HG03565 (cell line): ENCODE results near the gene GALNS.

Experiments used
- ATAC-seq: cut with Tn5 transposase; IDR thresholded peaks from one replicate; pipeline ENCODE4 v1.9.1; 2021; ENCODE audit warnings: mild to moderate bottlenecking, moderate library complexity; ENCODE audit not compliant: unreplicated experiment

GALNS gene

DNA sequence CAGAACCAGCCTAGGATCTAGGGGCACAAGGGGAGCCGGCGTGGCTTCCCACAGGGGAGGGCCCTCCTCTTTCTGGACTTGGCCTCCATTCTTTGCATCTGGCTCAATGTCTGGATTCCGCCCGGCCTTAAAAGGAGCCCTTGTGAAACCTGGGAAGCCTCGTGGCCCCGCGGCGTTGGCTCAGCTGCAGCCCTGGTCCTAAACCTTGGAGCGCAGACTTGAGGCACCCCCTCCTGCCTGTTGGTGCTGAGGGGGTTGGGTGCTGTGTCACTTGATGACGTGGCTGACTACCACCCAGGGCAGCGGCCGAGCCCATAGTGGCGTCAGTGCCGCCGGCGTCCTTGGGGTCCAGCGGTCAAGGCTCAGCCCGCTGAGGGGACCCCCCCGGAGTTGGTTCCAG is 4.6 kb upstream of the GALNS start:
- ATAC-seq = no peak

DNA sequence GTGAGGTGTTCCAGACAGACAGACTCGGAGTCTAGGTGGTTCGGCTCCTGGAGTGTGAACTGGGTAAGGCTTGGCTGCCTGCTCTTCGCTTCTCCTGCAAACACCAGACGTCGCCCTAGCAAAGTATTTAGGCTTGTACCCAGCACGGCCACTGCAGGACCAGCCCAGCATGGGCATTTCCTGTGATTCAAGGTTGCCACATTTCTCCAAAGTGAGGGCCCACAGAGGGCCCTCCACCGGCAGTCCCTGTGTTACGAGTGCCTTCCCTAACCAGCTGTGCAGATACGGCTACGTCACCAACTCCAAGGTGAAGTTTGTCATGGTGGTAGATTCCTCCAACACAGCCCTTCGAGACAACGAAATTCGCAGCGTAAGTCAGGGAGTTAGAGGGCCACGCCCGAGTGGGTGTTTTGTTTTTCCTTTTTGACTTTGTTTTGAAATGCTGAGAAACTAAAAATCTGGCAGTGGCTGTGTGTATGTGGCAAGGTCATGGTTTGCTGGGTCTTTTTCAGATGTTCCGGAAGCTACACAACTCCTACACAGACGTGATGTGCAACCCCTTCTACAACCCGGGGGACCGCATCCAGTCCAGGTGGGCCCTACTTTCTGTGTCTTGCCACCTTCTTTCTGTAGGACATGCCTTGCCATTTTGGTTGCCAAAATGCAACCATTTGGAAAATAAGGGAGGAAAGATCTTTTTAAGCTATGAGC is 2.8 kb upstream of the GALNS start:
- ATAC-seq = no peak

DNA sequence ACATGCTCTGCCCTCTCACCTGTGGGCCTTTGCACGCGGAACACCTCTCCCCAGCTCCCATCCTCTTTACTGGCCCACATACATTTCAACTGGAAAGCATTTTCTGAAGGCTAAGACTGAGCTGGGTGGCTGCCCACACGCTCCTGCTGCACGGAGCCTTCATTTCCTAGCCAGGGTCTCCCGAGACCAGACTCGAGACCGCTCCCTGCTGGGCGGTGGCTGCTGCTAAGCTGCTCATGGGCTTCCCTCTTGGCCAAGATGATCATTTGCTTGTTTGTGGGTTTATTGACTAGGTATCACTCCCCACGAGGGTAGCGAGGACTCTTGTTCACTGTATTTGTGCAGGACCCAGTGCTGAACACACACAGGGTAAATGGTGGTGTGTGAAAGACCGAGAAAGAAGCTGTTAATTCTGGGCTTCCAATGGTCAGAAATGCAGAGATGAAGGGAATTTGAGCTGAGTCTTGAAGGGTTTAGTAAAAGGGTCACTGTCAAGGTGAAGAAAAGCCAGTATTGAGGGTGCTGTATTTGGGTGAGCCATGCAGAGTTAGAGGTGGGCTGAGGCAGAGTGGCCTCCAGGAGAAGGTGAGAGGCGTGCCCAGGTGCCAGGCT is 1.1 kb upstream of the GALNS start:
- ATAC-seq = peak; percentile 39

DNA sequence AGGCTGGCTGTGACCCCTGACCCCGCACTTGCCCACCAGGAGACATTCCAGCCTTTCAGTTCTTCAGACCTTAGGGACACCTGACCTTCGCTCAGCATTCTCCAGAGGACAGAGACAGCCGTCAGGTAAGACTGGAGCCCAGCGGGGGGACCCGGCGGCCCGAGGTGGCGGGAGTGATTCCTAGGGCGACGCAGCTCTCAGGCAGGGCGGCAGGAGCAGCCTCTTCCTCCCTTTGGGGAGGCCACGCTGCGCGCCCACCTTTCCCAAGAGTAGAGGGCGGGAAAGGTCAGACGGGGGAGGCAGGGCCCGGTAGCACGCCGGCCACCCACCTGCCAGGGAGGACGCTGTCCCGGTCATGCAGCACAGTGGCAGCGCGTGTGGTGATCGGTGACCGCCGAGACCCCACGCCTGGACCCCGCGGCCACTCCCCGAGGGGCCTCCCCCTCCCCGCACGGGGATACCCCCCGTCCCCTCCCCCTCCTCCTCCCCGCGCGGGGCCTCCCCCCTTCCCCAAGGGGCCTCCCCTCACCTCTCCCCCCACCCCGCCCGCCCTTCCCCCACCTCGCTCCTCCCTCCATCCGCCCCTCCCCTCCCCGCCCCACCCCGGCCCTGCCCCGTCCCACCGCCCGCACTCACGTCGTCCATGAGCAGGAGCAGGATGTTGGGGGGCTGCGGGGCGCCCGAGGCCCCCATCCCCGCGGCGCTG is 472 bp downstream of the GALNS start:
- no peak for ATAC-seq

DNA sequence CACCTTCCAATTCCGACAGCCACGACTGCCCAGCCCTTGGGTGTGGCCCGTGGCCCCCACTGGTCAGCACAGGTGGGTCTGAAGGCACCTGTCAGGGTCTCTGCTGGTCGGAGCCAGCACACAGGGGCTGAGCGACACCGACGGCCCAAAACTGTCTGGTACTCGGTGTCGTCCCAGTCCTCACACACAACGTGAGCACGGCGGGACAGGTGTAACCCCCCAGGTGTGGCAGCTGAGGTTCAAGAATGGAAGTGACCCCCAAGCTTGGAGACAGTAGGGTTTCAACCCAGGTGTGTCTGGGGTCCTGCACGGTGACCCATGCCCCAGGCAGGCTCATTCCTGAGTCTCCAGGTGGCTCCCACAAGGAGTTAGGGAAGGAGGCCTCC is 1.0 kb downstream of the GALNS start:
- no peak for ATAC-seq

DNA sequence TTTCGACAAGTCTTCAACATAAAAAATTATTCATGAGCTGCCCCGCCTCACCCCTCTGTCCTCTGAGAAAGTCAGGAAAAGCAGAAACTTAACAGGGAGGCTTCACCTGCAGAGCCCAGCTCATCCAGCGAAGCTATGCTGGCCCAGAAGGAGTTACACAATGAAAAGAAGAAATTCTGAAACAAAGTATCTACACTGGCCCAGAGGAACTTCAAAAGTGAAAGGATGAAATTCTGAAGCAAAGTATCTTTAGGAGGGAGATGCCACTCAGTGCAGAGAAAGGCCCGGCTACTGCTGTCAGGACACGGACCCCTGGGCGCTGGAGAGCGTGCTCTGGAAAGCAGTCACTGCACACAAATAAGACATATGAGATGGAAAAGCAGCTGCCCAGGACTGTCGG is 1.6 kb downstream of the GALNS start:
- no peak for ATAC-seq

DNA sequence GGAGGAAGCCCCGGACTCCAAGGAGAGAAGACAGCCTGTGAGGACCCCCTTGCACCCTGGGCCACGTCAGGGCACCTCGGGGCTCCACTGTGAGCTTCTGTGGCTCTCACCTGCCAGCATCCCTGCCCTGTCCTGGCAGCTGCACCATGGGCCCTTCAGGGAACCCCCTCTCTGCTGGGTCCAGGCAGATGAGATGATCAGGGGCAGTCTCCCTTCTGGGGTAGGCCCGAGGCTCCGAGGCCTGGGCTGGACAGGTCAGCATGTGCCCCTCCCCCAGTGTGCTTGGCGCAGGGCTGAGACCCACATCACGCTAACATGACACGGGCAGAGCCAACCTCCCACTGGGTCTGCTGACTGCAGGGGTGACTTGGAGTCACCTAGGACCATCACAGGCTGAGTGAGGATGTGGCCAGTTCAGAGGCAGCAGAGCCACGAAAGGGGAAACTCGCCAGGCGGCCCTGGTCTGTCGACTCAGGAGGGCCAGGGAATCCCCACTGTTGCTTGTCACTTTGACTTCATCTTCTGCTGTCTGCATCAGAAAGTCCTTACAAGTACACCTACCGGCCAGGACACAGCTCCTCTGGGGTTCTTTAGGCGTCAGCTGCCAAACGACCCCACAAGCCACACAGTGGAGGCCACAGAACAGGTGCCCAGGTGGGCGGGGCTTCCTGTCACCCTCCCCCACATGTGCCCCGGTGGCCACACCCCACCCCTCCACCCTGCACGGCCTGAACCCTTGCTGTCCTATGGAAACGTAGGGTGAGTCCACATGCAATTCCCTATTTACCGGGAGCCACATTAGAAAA is 2.2 kb downstream of the GALNS start:
- no peak for ATAC-seq

DNA sequence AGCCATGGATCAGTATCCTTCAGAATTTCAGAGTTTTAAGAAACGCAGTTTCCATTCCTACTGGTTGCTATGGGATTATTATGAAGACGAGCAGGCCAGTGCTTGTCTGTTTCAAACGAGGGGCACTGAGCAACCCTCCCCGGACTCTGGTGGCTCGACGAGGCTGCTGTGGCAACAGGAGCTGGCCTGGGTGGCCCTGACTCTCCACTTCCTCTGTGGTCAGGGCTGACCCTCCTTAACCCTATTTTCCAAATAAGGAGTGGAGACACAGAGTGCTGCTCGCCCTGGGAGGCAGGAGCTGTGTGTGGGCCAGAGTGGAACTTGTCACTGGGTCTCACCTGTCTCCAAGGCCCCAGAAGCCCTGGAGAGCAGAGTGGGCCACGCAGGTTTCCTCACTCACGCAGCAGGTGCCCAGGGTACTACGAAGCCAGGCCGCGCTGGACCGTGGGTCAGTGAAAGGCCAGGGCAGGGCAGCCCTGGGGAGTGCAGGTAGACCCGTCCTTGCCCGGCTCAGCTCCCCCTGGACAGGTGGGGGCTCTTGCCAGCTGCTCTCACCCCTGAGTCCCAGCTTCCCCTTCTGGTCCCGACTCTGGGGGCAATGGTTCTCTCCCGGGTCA is 3.3 kb downstream of the GALNS start:
- no peak for ATAC-seq

DNA sequence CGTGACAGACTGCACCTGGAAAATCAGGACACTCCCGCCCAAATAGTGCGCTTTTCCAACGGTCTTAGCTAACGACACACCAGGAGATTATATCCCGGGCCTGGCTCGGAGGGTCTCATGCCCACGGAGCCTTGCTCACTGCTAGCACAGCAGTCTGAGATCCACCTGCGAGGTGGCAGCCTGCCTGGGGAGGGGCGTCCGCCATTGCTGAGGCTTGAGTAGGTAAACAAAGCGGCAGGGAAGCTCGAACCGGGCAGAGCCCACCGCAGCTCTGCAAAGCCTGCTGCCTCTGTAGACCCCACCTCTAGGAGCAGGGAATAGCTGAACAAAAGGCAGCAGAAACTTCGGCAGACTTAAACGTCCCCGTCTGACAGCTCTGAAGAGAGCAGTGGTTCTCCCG is 5.1 kb downstream of the GALNS start:
- no peak for ATAC-seq

DNA sequence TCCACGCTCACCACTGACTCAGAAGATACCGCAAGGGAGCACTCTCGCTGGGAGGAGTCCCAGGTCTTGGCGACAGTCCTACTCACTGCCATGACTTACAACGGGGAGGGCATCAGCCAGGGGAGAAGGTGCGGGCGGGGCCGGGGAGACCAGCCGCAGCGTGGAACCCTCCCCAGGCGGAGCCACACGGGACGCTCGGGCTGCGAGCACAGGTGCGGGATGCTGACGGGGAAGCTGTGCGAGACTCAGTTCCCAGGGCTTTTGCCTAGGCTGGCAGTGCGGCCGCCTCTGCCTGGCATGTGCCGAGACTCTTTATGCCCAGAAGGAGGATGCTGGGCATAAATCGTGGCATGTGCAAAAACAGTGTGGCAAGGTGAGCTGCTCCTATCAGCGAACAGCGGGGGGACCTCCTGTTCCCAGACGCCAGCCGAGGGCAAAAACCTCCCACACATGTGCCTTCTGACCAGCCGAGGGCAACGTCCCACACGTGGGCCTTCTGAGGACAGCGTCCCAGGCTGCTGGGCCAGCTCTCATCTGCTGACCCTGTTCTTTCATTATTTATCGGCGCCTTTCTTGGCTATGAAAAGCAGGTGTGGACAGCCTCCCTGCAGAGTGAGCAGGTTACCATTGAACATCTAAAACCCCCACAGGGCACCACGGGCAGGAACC is 6.1 kb downstream of the GALNS start:
- ATAC-seq = no peak

DNA sequence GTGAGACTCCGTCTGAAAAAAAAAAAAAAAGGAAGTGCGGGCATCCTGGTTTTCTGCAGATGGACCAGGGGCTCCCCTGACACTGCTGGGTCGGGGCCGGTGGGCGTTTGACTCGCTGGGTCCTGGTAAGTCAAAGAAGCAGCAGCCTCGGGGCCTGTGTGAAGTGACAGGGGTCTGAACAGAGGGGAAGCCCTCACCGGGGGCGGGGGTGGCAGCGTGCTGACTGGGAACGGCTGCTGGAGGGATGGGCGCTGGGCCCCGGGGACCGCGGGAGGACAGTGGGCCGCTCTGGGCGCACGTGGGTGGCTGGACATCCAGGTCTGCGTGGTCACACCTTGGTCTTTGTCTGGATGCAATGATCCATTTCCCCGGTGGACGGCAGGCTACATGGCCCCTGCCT is 8.2 kb downstream of the GALNS start:
- ATAC-seq = no peak

DNA sequence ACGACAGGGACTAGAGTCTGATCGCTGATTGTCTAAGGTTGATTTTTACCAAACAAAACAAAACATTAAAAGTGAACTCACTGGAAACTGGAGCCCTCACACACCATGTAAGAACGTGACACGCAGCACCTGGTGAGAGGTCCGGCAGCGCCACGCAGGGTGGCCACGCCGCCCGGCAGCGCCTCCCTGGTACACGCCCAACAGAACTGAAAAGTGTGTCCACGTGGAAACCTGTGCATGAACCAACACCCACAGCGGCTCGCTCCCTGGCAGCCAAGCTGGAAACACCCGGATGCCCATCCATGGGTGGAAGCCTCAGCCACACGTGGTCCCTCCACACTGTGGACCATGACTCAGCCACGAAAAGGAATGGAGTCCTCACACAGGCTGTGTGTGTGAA is 9.1 kb downstream of the GALNS start:
- ATAC-seq = no peak

DNA sequence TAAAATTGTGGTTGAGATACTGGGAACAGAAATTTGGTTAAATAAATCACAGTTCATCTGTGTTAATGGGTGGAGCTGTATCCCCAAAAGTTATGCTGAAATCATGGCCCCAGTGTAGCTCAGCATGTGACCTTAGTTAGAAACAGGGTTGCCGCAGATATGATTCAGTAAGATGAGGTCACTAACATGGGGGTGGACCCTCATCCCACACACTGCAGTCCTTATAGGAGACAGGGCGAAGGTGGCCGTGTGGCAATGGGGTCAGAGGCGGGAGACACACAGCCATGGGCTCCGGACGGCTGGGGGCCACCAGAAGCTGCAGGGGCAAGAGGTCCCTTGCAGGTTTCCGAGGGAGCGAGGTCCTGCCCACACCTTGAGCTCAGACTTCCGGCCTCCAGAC is 10.7 kb downstream of the GALNS start:
- no peak for ATAC-seq

DNA sequence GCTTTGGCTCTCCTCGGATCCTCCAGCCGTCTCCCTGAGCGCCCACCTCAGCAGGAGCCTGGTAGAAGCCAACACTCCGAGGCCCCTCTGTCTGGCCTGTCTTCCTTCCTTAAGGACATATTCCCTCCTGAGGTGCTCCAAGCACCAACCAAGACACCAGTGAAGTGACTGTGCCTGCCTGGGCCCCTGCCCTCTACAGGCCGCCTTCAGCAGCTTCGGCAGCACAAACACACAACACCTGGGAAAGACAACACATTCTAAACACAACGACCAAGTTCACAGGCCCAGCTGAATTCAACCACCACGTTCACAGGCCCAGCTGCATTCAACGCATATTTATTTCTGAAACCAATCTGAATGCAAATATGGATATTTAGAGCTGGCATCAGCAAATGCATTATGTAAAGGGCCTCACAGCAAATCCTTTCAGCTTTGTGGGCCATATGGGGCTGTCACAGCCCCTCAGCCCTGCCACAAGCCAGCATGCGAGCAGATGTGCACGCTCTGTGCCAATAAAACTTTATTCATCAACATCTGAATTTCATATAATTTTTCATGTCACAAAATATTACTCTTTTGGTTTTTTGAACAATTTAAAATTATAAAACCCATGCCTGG is 12.2 kb downstream of the GALNS start:
- no peak for ATAC-seq

DNA sequence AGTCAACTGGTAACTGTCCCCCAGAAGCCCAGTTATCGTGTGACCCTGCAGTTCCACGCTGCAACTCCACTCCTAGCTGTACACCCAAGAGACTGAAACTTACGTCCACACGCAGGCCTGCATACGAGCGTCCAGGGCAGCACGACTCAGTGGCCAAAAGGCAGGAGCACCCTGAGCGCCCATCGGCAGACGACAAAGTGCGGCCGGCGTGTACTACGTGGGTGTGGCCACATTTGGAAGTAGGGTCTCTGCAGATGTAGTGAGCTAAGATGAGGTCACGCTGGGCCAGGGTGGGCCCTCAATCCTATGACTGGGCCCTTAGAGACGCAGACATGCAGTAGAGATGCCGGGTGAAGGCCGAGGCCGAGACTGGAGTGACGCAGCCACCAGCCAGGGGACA is 13.5 kb downstream of the GALNS start:
- ATAC-seq = no peak

DNA sequence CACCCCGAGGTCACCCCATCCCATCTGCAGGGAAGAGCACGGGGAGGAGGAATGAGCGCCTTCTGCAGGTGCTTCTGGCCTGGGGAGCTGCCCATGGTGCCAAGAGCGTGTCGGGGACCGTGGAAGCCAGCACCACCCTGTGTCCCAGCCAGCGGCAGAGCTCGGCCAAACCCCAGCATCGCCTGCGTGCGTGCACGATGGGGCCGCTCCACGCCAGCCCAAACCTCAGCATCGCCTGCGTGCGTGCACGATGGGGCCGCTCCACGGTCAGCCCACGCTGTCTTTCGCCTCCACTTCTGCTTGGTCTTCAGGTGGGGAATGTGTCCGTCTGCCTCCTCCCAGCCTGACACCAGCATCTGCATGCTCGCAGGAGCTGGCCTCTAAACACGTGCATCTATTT is 13.9 kb downstream of the GALNS start:
- no peak for ATAC-seq

DNA sequence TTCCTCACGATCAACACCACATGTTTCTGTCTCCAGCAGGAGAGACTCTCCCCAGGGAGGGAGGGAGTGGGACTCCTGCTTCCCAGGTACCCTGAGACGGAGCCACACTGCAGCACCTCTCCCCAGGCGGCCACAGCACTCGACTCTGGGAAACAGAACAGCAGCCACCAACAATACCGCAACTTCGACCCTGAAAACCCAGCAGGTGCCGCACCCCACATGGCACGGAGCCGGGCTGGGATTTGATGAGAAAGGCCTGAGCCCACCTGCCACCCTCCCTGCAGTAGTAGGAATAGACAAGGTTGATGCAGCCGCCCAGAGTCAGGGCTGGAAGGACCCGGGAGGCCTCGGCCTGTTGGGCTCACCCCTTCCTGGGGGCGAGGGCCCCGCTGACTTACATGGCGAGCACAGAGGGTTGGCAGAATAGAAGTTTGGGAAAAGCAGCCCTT is 14.4 kb downstream of the GALNS start:
- ATAC-seq = no peak

DNA sequence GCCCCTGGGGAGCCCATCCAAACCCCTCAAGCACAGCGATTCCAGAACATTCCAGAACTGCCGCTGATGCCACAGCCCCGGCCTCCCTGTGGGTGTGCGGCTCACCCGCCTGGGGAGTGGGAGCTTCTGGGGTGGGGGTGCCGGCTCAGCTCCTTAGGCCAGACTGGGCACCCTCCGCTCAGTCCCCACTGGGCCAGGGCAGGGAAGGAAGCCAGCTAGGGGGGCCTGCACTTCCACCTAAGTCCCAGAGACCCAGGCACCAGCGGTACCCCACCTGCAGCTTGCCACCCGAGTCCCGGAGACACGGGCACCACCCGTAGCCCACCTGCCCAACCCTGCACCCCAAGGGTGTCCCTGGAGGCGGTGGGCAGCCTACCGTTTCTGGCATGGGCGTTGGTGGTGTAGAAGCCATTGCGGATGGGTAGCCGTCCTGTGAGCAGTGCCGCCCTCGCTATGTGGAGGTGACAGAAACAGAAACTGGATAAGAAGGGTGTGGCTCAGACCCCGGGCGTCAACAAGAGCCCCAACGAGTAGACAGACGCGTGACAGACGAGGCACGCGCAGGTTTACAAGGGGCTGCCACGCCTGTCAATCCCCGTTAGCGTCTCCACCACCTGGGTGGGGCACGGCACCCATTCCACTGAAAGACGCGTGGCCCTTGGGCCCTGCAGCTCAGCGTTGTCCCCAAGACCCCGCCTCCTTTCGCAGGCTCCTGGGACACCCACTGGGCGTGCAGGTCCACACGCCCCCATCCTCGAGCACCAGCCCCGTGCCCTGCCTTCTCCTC is 15.0 kb downstream of the GALNS start:
- ATAC-seq = no peak

DNA sequence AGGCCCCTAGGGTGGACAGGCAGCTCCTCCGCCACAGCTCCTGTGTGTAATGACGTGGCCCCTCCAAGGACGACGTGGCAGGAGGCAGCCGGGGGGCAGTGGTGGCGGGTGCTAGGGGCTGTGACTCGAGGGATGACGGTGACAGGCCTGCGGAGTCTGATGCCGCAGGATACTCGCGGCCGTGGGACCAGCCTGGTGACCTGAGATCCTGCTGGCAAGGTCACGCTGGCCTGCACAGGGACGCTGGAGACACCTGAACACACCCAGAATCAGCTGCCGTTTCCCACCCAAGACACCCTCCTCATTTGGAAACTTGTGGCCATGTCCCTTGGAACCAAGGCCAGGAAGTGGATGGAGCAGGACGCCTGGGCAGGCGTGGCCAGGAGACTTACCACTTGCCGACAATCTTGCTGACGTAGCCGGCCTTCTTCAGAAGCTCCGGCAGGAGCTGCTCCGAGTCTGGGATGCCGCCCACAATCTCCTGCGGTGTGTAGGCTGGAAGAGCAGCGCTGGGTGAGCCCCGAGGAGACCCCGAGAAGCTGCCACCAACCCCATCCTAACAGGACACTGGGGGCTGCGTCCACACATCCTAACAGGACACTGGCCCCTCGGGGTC is 16.0 kb downstream of the GALNS start:
- no peak for ATAC-seq
